Kidney capillary endothelial cell (primary cell): ENCODE measurements around the gene ACVR2A.

Experiments
- DNase-seq: peaks from one replicate; pipeline ENCODE4 v3.0.0-alpha.2; 2018; ENCODE audit warnings: low spot score

ACVR2A gene

GRCh38 chr2:147924647-147925046 is 79.8 kb downstream of the ACVR2A start:
- no peak for DNase-seq

GRCh38 chr2:147925886-147926285 is 81.1 kb downstream of the ACVR2A start:
- no peak for DNase-seq

- no peak for DNase-seq
Observed at GRCh38 chr2:147927053-147927588, 82.3 kb downstream of the ACVR2A start.

GRCh38 chr2:147933931-147934330 is 89.1 kb downstream of the ACVR2A start:
- DNase-seq: no peak

DNA sequence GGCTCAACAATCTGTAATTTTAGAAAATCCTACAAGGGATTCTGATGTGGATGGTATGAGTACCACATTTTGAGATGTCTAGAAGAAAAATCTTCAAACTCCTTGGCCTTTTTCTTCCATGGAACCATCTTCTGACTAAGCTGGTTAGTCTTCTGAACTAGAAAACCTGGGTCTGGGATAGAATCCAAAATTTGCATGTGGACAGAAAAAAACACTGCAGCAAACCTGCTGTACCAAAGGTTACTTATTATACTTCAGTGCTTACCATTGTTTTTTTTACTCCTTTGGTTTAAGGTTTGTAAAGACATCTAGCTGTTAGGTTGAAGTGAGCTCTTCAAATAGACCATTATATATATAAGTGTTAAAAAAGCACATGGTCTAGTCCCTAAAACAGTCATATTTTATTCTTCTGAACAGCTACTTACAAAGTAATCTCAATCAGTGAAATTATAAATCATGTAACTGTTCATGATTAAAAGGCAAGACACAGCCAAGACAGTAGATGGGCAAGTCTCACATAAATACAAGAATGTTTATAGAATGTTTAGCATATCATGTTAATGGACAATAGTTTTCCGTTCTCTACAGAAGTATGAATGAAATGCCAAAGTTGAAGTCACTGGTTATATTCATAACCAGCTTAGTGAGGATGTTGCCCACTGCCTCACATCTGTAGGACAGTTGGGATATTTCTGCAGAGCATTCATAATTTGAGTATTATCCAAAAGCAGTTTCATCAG is 90.2 kb downstream of the ACVR2A start:
- DNase-seq: no peak

- peak; percentile 41 for DNase-seq
Observed at GRCh38 chr2:147937744-147938349, 93.0 kb downstream of the ACVR2A start.

- DNase-seq: no peak
Observed at GRCh38 chr2:147939313-147939712, 94.5 kb downstream of the ACVR2A start.

- DNase-seq: no peak
Observed at GRCh38 chr2:147945660-147946059, 100.8 kb downstream of the ACVR2A start.

GRCh38 chr2:147952118-147952517 is 107.3 kb downstream of the ACVR2A start:
- DNase-seq: no peak

DNA sequence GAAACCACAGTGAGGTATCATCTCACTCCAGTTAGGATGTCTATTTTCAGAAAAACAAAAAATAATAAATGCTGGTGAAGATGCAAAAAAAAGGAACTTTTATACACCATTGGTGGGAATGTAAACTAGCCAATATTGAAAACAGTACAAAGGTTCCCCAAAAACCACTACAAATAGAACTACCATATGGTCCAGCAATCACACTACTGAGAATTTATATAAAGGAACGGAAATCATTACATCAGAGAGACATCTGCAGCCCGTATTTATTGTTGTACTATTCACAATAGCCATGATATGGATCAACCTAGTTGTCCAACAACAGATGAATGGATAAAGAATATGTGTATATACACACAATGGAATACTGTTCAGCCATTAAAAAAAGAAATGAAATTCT is 123.7 kb downstream of the ACVR2A start:
- no peak for DNase-seq

DNA sequence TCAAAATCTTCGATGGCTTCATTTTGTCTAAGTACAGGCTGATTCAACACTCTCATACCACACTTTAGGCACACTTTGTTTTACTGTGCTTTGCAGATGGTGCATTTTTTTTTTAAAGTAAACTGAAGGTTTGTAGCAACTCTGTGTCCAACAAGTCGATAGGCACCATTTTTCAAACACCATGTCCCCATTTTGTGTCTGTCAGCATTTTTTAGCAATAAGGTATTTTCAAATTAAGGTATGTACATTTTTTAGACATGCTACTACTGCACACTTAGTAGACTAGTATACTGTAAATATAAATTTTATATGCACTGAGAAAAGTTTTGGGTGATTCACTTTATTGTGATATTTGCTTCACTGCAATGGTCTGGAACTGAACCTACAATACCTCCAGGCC is 131.3 kb downstream of the ACVR2A start:
- no peak for DNase-seq

GRCh38 chr2:147977679-147978078 is 132.8 kb downstream of the ACVR2A start:
- DNase-seq: no peak
